ENCODE measurements around the gene MFSD2B.

GRCh38 chr2:24008672-24009366, 1.1 kb upstream of the MFSD2B start:
- TF ChIP-seq, protein P1, sequence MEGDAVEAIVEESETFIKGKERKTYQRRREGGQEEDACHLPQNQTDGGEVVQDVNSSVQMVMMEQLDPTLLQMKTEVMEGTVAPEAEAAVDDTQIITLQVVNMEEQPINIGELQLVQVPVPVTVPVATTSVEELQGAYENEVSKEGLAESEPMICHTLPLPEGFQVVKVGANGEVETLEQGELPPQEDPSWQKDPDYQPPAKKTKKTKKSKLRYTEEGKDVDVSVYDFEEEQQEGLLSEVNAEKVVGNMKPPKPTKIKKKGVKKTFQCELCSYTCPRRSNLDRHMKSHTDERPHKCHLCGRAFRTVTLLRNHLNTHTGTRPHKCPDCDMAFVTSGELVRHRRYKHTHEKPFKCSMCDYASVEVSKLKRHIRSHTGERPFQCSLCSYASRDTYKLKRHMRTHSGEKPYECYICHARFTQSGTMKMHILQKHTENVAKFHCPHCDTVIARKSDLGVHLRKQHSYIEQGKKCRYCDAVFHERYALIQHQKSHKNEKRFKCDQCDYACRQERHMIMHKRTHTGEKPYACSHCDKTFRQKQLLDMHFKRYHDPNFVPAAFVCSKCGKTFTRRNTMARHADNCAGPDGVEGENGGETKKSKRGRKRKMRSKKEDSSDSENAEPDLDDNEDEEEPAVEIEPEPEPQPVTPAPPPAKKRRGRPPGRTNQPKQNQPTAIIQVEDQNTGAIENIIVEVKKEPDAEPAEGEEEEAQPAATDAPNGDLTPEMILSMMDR (IDR thresholded peaks at IDR 0.05) = no peak
- TF ChIP-seq POLR2A (IDR thresholded peaks at IDR 0.05) = no peak
